PFSK-1 (cell line): ENCODE data around the gene CADM4.

Experiments
- POLR2AphosphoS5 ChIP-seq: IDR thresholded peaks from 2 replicates; pipeline ENCODE4 v1.6.1; 2012; ENCODE audit warnings: low read depth, mild to moderate bottlenecking, control low read depth, low read length, moderate library complexity
- TAF1 ChIP-seq: IDR thresholded peaks from 2 replicates; pipeline ENCODE4 v1.6.1; 2012; ENCODE audit warnings: low read length, control low read depth, borderline replicate concordance; ENCODE audit not compliant: insufficient read depth

DNA sequence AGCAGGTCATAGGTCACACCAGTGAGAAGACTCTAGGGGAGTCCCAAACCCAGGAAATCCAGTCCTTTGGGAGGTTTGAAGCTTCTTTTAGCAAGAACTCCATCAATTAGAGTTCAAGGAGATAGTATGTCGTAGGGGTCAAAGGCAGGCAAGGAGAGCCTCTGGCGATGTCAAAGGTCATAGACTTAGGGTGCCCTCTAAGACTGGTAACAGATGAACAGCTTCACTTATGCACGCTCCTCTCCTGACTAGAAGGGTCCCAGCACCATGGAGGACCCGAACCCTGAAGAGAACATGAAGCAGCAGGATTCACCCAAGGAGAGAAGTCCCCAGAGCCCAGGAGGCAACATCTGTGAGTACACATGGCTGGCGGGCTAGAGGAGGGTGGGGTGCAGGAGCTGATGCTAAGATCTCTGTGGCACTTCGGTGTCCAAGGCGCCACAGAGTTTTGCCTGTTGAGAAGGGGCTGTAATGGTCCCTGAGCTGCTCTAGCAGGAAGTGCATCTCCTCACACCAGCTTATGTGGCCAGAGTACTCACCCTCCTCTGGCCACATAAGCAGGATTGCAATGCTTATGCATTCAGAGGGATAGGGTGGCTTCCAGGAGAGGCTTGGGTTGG lies 42.7 kb downstream of the CADM4 start:
- TF ChIP-seq POLR2AphosphoS5 = no peak
- TF ChIP-seq TAF1 = no peak
